Measurements from ENCODE around the gene ZMYM2. TPM values are rescaled to one million over a fixed set of nuclear protein-coding genes. Genes with fewer than 3 reads are reported as not detected.
A peak's percentile ranks its signal among the peaks of the same experiment; 100 is the strongest.

The ZMYM2 gene
- total and polyA plus RNA-seq, 2 donors, result 63.9 to 91.6 TPM

DNA sequence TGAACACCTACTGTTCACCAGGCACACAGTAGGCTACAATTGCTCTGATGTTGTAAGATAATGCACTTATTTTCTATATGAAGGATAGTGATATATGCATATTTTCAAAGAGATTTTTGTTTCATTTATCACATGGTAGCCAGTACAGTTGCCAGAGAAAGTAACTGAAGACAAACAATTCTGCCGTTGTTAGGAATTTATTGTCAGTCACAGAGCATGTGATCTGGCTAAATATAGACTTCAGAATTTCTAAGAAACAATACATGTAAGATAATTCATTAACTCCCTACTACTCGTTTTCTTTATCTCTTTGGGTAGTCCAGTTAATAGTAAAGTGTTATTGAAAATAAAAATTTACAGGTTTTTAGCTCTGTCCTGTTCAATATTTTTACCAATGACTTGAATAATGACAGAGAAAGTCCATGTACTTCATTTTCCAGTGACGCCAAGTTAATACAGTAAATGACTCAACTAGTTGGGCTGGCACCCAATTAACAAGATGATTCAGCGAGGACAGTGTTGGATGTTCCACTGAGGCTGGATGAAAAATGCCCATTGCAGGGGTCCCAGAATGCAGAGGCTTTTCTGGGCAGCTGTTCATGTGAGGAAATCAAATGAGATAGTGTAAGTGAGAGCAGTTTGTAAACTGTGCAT lies 166.7 kb downstream of the ZMYM2 start:
- DNase-seq (ENCODE audit: low read depth in 6 of 9, low spot score in 9 of 9), result no peak
- no peaks in the 10 kb centered on the region for H3K36me3 ChIP-seq (ENCODE audit: control insufficient read depth in 2 of 2, insufficient read depth in 2 of 2, low read length in 1 of 2)
- WGBS, result 62% methylated on average over 4 of the region's 4 CpGs

DNA sequence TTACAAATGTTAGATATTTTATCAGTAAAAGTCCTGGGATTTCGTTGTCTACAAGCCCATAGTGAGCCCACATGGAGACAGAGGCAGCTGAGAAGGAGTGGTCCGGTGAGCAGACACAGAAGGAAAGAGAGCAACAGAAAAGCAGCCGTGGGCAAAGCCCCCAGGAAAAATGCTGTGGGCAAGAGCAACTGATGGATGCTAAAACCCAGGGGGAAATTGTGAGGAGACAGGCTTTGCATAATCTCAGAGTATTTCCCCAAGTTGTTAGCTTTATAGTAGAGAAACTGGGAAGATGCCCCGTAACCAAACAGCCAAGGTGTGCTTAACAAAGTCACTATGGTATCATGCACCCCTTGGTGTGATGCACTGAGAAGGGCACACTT lies 167.2 kb downstream of the ZMYM2 start:
- peaks cover 29 to 70% of the 10 kb centered on the region in 2 donors for H3K27me3 ChIP-seq (ENCODE audit: control insufficient read depth in 2 of 2, insufficient read depth in 1 of 2, low read length in 1 of 2)
- no peak overlapping the region for H3K27ac ChIP-seq (ENCODE audit: low read depth in 1 of 2, low read length in 1 of 2)
- H3K36me3 ChIP-seq (ENCODE audit: control insufficient read depth in 2 of 2, insufficient read depth in 2 of 2, low read length in 1 of 2), result no peaks in the 10 kb centered on the region
- H3K4me1 ChIP-seq (ENCODE audit: control insufficient read depth in 2 of 2, insufficient read depth in 2 of 2, low read length in 2 of 2), result peaks cover 8 to 10% of the 10 kb centered on the region in 2 donors
- H3K9me3 ChIP-seq (ENCODE audit: control insufficient read depth in 2 of 2, insufficient read depth in 1 of 2, low read length in 1 of 2), result peaks cover 0 to 2% of the 10 kb centered on the region in 2 donors
- DNase-seq (ENCODE audit: low read depth in 6 of 9, low spot score in 9 of 9), result no peak
- H3K4me3 ChIP-seq (ENCODE audit: low read length in 2 of 2), result no peak overlapping the region
- 91% methylated on average over 4 of the region's 4 CpGs for WGBS

More for the DNA sequence above, 166.7 kb downstream of the ZMYM2 start:
- Histone ChIP-seq H3K9me3 (ENCODE audit: control insufficient read depth in 2 of 2, insufficient read depth in 1 of 2, low read length in 1 of 2) (peaks cover 0 to 2% of the 10 kb centered on the region in 2 donors), H3K27me3 (ENCODE audit: control insufficient read depth in 2 of 2, insufficient read depth in 1 of 2, low read length in 1 of 2) (peaks cover 24 to 65% of the 10 kb centered on the region in 2 donors), H3K27ac (ENCODE audit: low read depth in 1 of 2, low read length in 1 of 2) (no peak overlapping the region), H3K4me1 (ENCODE audit: control insufficient read depth in 2 of 2, insufficient read depth in 2 of 2, low read length in 2 of 2) (peaks cover 9 to 10% of the 10 kb centered on the region in 2 donors), H3K4me3 (ENCODE audit: low read length in 2 of 2) (no peak overlapping the region)

GRCh38 chr13:20126541-20127261 lies 168.2 kb downstream of the ZMYM2 start:
- peaks cover 4 to 6% of the 10 kb centered on the region in 2 donors for H3K4me1 ChIP-seq (ENCODE audit: control insufficient read depth in 2 of 2, insufficient read depth in 2 of 2, low read length in 2 of 2)
- DNase-seq (ENCODE audit: low read depth in 6 of 9, low spot score in 9 of 9), result no peak
- H3K27me3 ChIP-seq (ENCODE audit: control insufficient read depth in 2 of 2, insufficient read depth in 1 of 2, low read length in 1 of 2), result peaks cover 30 to 80% of the 10 kb centered on the region in 2 donors
- no peaks in the 10 kb centered on the region for H3K36me3 ChIP-seq (ENCODE audit: control insufficient read depth in 2 of 2, insufficient read depth in 2 of 2, low read length in 1 of 2)
- 63% methylated on average over 16 of the region's 16 CpGs for WGBS
- no peak overlapping the region for H3K4me3 ChIP-seq (ENCODE audit: low read length in 2 of 2)
- H3K9me3 ChIP-seq (ENCODE audit: control insufficient read depth in 2 of 2, insufficient read depth in 1 of 2, low read length in 1 of 2), result peaks cover 0 to 2% of the 10 kb centered on the region in 2 donors
- H3K27ac ChIP-seq (ENCODE audit: low read depth in 1 of 2, low read length in 1 of 2), result no peak overlapping the region

DNA sequence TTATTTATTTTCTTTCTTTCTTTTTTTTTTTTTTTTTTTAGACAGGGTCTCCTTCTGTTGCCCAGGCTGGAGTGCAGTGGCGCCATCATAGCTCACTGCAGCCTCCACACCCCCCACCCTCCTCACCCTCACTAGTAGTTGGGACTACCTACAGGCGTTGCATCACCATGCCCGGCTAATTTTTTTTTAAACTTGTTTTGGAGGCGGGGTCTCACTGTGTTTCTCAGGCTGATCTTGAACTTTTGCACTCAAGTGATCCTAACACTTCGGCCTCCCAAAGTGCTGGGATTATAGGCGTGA lies 168.7 kb downstream of the ZMYM2 start:
- Histone ChIP-seq H3K4me1 (ENCODE audit: control insufficient read depth in 2 of 2, insufficient read depth in 2 of 2, low read length in 2 of 2) (peaks cover 4 to 6% of the 10 kb centered on the region in 2 donors), H3K27me3 (ENCODE audit: control insufficient read depth in 2 of 2, insufficient read depth in 1 of 2, low read length in 1 of 2) (peaks cover 30 to 85% of the 10 kb centered on the region in 2 donors), H3K27ac (ENCODE audit: low read depth in 1 of 2, low read length in 1 of 2) (no peak overlapping the region), H3K36me3 (ENCODE audit: control insufficient read depth in 2 of 2, insufficient read depth in 2 of 2, low read length in 1 of 2) (no peaks in the 10 kb centered on the region), H3K4me3 (ENCODE audit: low read length in 2 of 2) (no peak overlapping the region), H3K9me3 (ENCODE audit: control insufficient read depth in 2 of 2, insufficient read depth in 1 of 2, low read length in 1 of 2) (peaks cover 0 to 3% of the 10 kb centered on the region in 2 donors)
- no peak for DNase-seq (ENCODE audit: low read depth in 6 of 9, low spot score in 9 of 9)
- 24% methylated on average over 6 of the region's 6 CpGs for WGBS

DNA sequence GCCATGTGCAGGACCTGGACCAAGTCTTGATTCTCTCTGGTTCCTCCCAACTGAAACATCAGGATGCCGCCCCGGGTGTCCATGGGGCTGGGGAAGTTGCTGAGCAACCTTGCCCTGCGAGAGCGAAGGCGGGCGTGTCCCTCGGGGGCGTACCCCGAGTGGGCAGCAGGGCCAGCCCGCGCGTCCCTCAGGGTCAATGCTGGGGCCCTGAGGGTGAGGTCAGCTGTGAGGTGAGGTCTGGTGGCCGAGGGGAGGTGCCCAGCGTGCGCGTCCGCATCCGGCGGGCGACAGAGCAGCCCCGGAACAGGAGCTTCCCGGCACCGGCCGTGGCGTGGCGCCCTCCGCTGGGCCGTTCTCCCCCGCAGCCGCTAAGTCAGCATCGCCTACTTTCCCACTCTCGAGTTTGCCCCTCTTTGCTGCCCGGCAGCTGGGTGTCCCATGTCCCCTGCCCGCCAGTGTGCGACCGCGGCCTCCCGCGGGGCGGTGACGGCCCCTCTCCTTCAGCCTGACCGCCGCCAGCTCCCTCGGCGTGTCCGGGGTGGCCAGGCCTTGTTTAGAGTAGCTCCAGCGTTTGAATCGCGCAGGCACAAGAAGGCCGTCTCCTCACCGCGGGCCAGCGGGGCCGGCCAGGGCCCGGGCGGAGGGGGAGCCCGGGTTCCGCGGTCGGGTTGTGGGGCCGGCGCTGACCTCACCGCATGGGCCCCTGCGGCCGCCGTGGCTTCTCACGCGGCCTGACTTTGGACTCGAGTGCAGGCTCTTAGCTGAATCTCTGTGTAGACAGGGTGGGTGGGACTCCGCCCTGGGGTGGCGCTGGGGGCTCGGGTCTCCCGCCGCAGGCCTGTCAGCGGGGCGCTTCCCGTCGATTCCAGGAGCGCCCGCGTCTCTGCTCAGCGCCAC lies 169.3 kb downstream of the ZMYM2 start:
- no peaks in the 10 kb centered on the region for H3K36me3 ChIP-seq (ENCODE audit: control insufficient read depth in 2 of 2, insufficient read depth in 2 of 2, low read length in 1 of 2)
- H3K4me3 ChIP-seq (ENCODE audit: low read length in 2 of 2), result peak overlapping the region; percentile 29 to 43
- no peak overlapping the region for H3K27ac ChIP-seq (ENCODE audit: low read depth in 1 of 2, low read length in 1 of 2)
- peaks cover 4 to 6% of the 10 kb centered on the region in 2 donors for H3K4me1 ChIP-seq (ENCODE audit: control insufficient read depth in 2 of 2, insufficient read depth in 2 of 2, low read length in 2 of 2)
- under 1% methylated on average over 82 of the region's 82 CpGs for WGBS
- DNase-seq (ENCODE audit: low read depth in 6 of 9, low spot score in 9 of 9), result peak in 1 of 9 donors; percentile 11
- H3K9me3 ChIP-seq (ENCODE audit: control insufficient read depth in 2 of 2, insufficient read depth in 1 of 2, low read length in 1 of 2), result peaks cover 0 to 3% of the 10 kb centered on the region in 2 donors
- H3K27me3 ChIP-seq (ENCODE audit: control insufficient read depth in 2 of 2, insufficient read depth in 1 of 2, low read length in 1 of 2), result peaks cover 30 to 87% of the 10 kb centered on the region in 2 donors

GRCh38 chr13:20128459-20128931 lies 170.0 kb downstream of the ZMYM2 start:
- H3K27me3 ChIP-seq (ENCODE audit: control insufficient read depth in 2 of 2, insufficient read depth in 1 of 2, low read length in 1 of 2), result peaks cover 30 to 83% of the 10 kb centered on the region in 2 donors
- H3K27ac ChIP-seq (ENCODE audit: low read depth in 1 of 2, low read length in 1 of 2), result no peak overlapping the region
- peak in 1 of 9 donors; percentile 15 for DNase-seq (ENCODE audit: low read depth in 6 of 9, low spot score in 9 of 9)
- H3K4me3 ChIP-seq (ENCODE audit: low read length in 2 of 2), result peak overlapping the region in 1 of 2 donors; percentile 43
- H3K4me1 ChIP-seq (ENCODE audit: control insufficient read depth in 2 of 2, insufficient read depth in 2 of 2, low read length in 2 of 2), result peaks cover 4 to 6% of the 10 kb centered on the region in 2 donors
- H3K9me3 ChIP-seq (ENCODE audit: control insufficient read depth in 2 of 2, insufficient read depth in 1 of 2, low read length in 1 of 2), result peaks cover 0 to 3% of the 10 kb centered on the region in 2 donors
- H3K36me3 ChIP-seq (ENCODE audit: control insufficient read depth in 2 of 2, insufficient read depth in 2 of 2, low read length in 1 of 2), result no peaks in the 10 kb centered on the region
- WGBS, result under 1% methylated on average over 28 of the region's 28 CpGs

GRCh38 chr13:20129076-20129475 lies 170.5 kb downstream of the ZMYM2 start:
- Histone ChIP-seq H3K4me3 (ENCODE audit: low read length in 2 of 2) (peak overlapping the region in 1 of 2 donors; percentile 32), H3K27ac (ENCODE audit: low read depth in 1 of 2, low read length in 1 of 2) (no peak overlapping the region), H3K36me3 (ENCODE audit: control insufficient read depth in 2 of 2, insufficient read depth in 2 of 2, low read length in 1 of 2) (no peaks in the 10 kb centered on the region), H3K4me1 (ENCODE audit: control insufficient read depth in 2 of 2, insufficient read depth in 2 of 2, low read length in 2 of 2) (peaks cover 4 to 6% of the 10 kb centered on the region in 2 donors), H3K27me3 (ENCODE audit: control insufficient read depth in 2 of 2, insufficient read depth in 1 of 2, low read length in 1 of 2) (peaks cover 30 to 84% of the 10 kb centered on the region in 2 donors), H3K9me3 (ENCODE audit: control insufficient read depth in 2 of 2, insufficient read depth in 1 of 2, low read length in 1 of 2) (peaks cover 0 to 3% of the 10 kb centered on the region in 2 donors)
- DNase-seq (ENCODE audit: low read depth in 6 of 9, low spot score in 9 of 9), result no peak
- WGBS, result 75% methylated on average over 18 of the region's 18 CpGs

DNA sequence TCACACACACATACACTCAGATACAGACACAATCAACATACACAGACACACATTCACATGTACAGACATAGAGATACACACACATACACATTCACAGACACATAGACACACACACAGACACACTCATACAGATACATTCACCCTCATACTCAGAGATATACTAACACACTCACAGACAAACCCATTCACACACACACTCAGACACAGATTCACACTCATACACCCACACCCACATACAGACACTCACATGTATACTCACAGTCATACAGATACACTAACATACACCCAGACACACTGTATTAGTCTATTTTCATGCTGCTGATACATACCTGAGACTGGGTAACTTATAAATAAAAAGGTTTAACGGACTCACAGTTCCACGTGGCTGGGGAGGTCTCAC lies 171.5 kb downstream of the ZMYM2 start:
- H3K27me3 ChIP-seq (ENCODE audit: control insufficient read depth in 2 of 2, insufficient read depth in 1 of 2, low read length in 1 of 2), result peaks cover 34 to 80% of the 10 kb centered on the region in 2 donors
- H3K9me3 ChIP-seq (ENCODE audit: control insufficient read depth in 2 of 2, insufficient read depth in 1 of 2, low read length in 1 of 2), result peaks cover 0 to 3% of the 10 kb centered on the region in 2 donors
- no peak overlapping the region for H3K4me3 ChIP-seq (ENCODE audit: low read length in 2 of 2)
- DNase-seq (ENCODE audit: low read depth in 6 of 9, low spot score in 9 of 9), result no peak
- no peak overlapping the region for H3K27ac ChIP-seq (ENCODE audit: low read depth in 1 of 2, low read length in 1 of 2)
- H3K4me1 ChIP-seq (ENCODE audit: control insufficient read depth in 2 of 2, insufficient read depth in 2 of 2, low read length in 2 of 2), result peaks cover 4 to 6% of the 10 kb centered on the region in 2 donors
- H3K36me3 ChIP-seq (ENCODE audit: control insufficient read depth in 2 of 2, insufficient read depth in 2 of 2, low read length in 1 of 2), result no peaks in the 10 kb centered on the region
- WGBS, result 88% methylated on average over 2 of the region's 2 CpGs
